Measurements from ENCODE around the gene MAP2K5.

The MAP2K5 gene

DNA sequence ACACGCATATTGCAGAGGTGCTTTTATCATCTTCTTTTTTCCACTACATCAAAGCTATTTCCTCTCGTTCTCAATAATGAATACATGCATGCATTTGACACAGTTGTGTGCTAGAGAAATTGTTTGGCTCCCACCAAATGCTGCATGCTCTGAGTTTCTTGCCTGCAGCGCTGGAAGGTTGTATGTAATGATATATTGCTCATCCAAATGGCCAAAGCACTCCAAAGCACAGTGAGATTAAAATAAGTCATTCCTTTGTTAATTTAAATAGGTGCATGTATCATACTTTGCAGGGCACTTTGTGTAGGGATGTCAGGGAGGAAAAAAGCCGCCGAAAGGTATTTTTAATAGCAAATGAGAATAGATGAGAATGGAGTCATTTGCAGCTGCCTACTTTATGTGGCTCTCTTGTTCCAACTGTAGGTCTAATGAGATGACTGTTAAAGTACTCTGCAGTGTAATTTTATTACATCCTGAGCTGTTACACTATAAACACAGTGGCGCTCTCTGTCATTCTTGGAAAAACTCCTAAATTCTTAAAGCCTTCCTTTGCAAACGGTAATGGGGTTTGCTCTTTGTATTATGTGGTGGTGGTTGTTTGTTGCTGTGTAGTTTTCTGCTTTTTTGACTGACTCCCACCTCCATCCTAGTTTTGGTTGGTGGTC lies 225.9 kb downstream of the MAP2K5 start:
- no peak for DNase-seq (ENCODE audit: low spot score)
- in situ Hi-C loops (cut with MboI; ENCODE audit: low pct_unique_long_range_greater_than_20kb, low sequenced_read_pairs, unreplicated experiment), result no loop called here
- TF ChIP-seq, protein P1, sequence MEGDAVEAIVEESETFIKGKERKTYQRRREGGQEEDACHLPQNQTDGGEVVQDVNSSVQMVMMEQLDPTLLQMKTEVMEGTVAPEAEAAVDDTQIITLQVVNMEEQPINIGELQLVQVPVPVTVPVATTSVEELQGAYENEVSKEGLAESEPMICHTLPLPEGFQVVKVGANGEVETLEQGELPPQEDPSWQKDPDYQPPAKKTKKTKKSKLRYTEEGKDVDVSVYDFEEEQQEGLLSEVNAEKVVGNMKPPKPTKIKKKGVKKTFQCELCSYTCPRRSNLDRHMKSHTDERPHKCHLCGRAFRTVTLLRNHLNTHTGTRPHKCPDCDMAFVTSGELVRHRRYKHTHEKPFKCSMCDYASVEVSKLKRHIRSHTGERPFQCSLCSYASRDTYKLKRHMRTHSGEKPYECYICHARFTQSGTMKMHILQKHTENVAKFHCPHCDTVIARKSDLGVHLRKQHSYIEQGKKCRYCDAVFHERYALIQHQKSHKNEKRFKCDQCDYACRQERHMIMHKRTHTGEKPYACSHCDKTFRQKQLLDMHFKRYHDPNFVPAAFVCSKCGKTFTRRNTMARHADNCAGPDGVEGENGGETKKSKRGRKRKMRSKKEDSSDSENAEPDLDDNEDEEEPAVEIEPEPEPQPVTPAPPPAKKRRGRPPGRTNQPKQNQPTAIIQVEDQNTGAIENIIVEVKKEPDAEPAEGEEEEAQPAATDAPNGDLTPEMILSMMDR (IDR thresholded peaks at IDR 0.05; ENCODE audit: extremely low read depth, insufficient read depth, missing control alignments), result no peak

- DNase-seq (ENCODE audit: low spot score), result no peak
- in situ Hi-C loops (cut with MboI; ENCODE audit: low pct_unique_long_range_greater_than_20kb, low sequenced_read_pairs, unreplicated experiment), result no loop called here
- TF ChIP-seq, protein P1 (IDR thresholded peaks at IDR 0.05; ENCODE audit: extremely low read depth, insufficient read depth, missing control alignments), result no peak
These were observed 227.2 kb downstream of the MAP2K5 start for GRCh38 chr15:67769497-67770357.

GRCh38 chr15:67770358-67770628 lies 227.8 kb downstream of the MAP2K5 start:
- TF ChIP-seq, protein P1 (IDR thresholded peaks at IDR 0.05; ENCODE audit: extremely low read depth, insufficient read depth, missing control alignments), result no peak
- in situ Hi-C loops (cut with MboI; ENCODE audit: low pct_unique_long_range_greater_than_20kb, low sequenced_read_pairs, unreplicated experiment), result no loop called here
- DNase-seq (ENCODE audit: low spot score), result no peak

- no peak for DNase-seq (ENCODE audit: low spot score)
- in situ Hi-C loops (cut with MboI; ENCODE audit: low pct_unique_long_range_greater_than_20kb, low sequenced_read_pairs, unreplicated experiment), result no loop called here
- TF ChIP-seq, protein P1 (IDR thresholded peaks at IDR 0.05; ENCODE audit: extremely low read depth, insufficient read depth, missing control alignments), result no peak
These were observed 228.8 kb downstream of the MAP2K5 start for GRCh38 chr15:67771189-67771800.

DNA sequence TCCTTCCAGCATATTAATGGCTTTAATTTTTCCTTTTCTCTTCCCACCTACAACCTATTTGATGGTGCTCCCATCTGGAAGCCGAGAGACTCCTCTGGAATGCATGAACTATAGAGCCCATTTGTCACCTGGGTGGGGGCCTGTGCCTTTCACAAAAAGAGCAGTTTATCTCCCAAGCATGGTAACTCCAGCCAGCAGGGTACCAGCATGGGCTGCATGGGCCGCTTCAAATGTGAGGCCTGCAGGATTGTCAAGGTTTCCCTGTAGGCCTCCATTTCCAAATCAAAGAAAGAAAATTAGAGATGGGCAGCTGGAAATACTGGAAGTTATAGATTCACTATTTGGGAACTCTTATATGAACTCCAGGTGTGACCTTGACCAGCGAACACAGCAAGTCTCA lies 232.1 kb downstream of the MAP2K5 start:
- no peak for DNase-seq (ENCODE audit: low spot score)
- TF ChIP-seq, protein P1 (IDR thresholded peaks at IDR 0.05; ENCODE audit: extremely low read depth, insufficient read depth, missing control alignments), result no peak
- in situ Hi-C loops (cut with MboI; ENCODE audit: low pct_unique_long_range_greater_than_20kb, low sequenced_read_pairs, unreplicated experiment), result no loop called here

- DNase-seq (ENCODE audit: low spot score), result no peak
- in situ Hi-C loops (cut with MboI; ENCODE audit: low pct_unique_long_range_greater_than_20kb, low sequenced_read_pairs, unreplicated experiment), result no loop called here
- TF ChIP-seq, protein P1 (IDR thresholded peaks at IDR 0.05; ENCODE audit: extremely low read depth, insufficient read depth, missing control alignments), result no peak
These were observed 232.7 kb downstream of the MAP2K5 start for GRCh38 chr15:67775250-67775649.

Data from GM13977 (cell line).